Astrocyte (in vitro differentiated cells and primary cell): ENCODE data around the gene TRAPPC2.

Experiments used
- CTCF ChIP-seq: IDR thresholded peaks from 2 replicates; pipeline ENCODE4 v1.5.1; 2011; ENCODE audit warnings: low read depth, mild to moderate bottlenecking, inconsistent platforms, low read length, moderate library complexity; ENCODE audit not compliant: insufficient read depth
- EZH2 ChIP-seq: IDR thresholded peaks from 2 replicates; pipeline ENCODE4 v1.6.1; 2012; ENCODE audit warnings: mild to moderate bottlenecking, low read length, inconsistent platforms; ENCODE audit not compliant: insufficient read depth

GRCh38 chrX:13697976-13698375 lies 36.4 kb downstream of the TRAPPC2 start:
- TF ChIP-seq CTCF (no peak), EZH2 (no peak)
